ENCODE measurements around the gene HPCAL1.

The HPCAL1 gene

GRCh38 chr2:10471046-10471571, 168.4 kb downstream of the HPCAL1 start:
- DNase-seq = no peak

GRCh38 chr2:10471955-10472354, 169.3 kb downstream of the HPCAL1 start:
- DNase-seq = no peak

GRCh38 chr2:10473121-10473756, 170.5 kb downstream of the HPCAL1 start:
- no peak for DNase-seq

- DNase-seq = no peak
Measured at GRCh38 chr2:10475221-10475722, 172.6 kb downstream of the HPCAL1 start.

GRCh38 chr2:10475811-10476660, 173.3 kb downstream of the HPCAL1 start:
- no peak for DNase-seq

GRCh38 chr2:10476723-10477442, 174.2 kb downstream of the HPCAL1 start:
- DNase-seq = no peak

Measured in fibroblast of skin of scalp (primary cell).